ENCODE data around the gene SYT7. TPM values are rescaled to one million over a fixed set of nuclear protein-coding genes. Genes with fewer than 3 reads are reported as not detected.

Gene SYT7
- total and polyA plus RNA-seq, 2 experiments from 2014 or later, result 0.40 to 1.9 TPM

GRCh38 chr11:61552108-61552635, 28.7 kb downstream of the SYT7 start:
- Histone ChIP-seq H3K27ac (no peak overlapping the region), H3K4me1 (ENCODE audit: insufficient read depth) (peaks cover 24% of the 10 kb centered on the region)

GRCh38 chr11:61551634-61552033, 29.2 kb downstream of the SYT7 start:
- Histone ChIP-seq H2AFZ (no peak overlapping the region), H3K4me2 (ENCODE audit: unreplicated experiment) (peak overlapping the region; percentile 9), H3K79me2 (ENCODE audit: insufficient read depth) (no peaks in the 10 kb centered on the region), H3K9me3 (ENCODE audit: low read depth) (no peaks in the 10 kb centered on the region), H3K9ac (peak overlapping the region; percentile 37), H3K4me3 (no peak overlapping the region), H3F3A (ENCODE audit: insufficient read depth) (no peaks in the 10 kb centered on the region), H3K36me3 (ENCODE audit: low read depth) (no peaks in the 10 kb centered on the region), H3K27me3 (replicated peaks; ENCODE audit: insufficient read depth) (peaks cover 19% of the 10 kb centered on the region), H4K20me1 (ENCODE audit: insufficient read depth) (no peaks in the 10 kb centered on the region), H3K27ac (no peak overlapping the region; the same call in 1 of the 2 replicates), H3K4me1 (ENCODE audit: insufficient read depth) (peaks cover 19% of the 10 kb centered on the region), H3K9me2 (ENCODE audit: insufficient read depth) (no peaks in the 10 kb centered on the region)
- TF ChIP-seq EZH2phosphoT487 (IDR thresholded peaks at IDR 0.05; ENCODE audit: insufficient read depth, low read depth), result no peak
- TF ChIP-seq EZH2 (IDR thresholded peaks at IDR 0.05; ENCODE audit: insufficient read depth, poor library complexity, severe bottlenecking), result no peak
- 45 to 48% methylated on average over 10 to 12 of the region's 12 CpGs for WGBS, 2 experiments (ENCODE audit: low coverage in 1 of 2, low lambda C conversion rate in 2 of 2, missing lambda C conversion rate in 2 of 2)
- in situ Hi-C loops (cut with MboI), result no loop called here
- peak; percentile 72 for DNase-seq

More at GRCh38 chr11:61552108-61552635, 28.7 kb downstream of the SYT7 start:
- Histone ChIP-seq H3K9me3 (ENCODE audit: low read depth) (no peaks in the 10 kb centered on the region), H3K79me2 (ENCODE audit: insufficient read depth) (no peaks in the 10 kb centered on the region), H3K9me2 (ENCODE audit: insufficient read depth) (no peaks in the 10 kb centered on the region), H3K27me3 (replicated peaks; ENCODE audit: insufficient read depth) (peaks cover 19% of the 10 kb centered on the region), H3K36me3 (ENCODE audit: low read depth) (no peaks in the 10 kb centered on the region), H3K9ac (peak overlapping the region; percentile 37; the same call in 1 of the 2 replicates), H4K20me1 (ENCODE audit: insufficient read depth) (no peaks in the 10 kb centered on the region), H3K4me3 (no peak overlapping the region), H3K4me2 (ENCODE audit: unreplicated experiment) (peak overlapping the region; percentile 9), H3F3A (ENCODE audit: insufficient read depth) (no peaks in the 10 kb centered on the region), H2AFZ (no peak overlapping the region)
- TF ChIP-seq EZH2 (IDR thresholded peaks at IDR 0.05; ENCODE audit: insufficient read depth, poor library complexity, severe bottlenecking), result no peak
- no peak for TF ChIP-seq EZH2phosphoT487 (IDR thresholded peaks at IDR 0.05; ENCODE audit: insufficient read depth, low read depth)
- peak; percentile 36 for DNase-seq
- 32 to 47% methylated on average over 10 to 13 of the region's 13 CpGs for WGBS, 2 experiments (ENCODE audit: low coverage in 1 of 2, low lambda C conversion rate in 2 of 2, missing lambda C conversion rate in 2 of 2)
- in situ Hi-C loops (cut with MboI), result no loop called here

- Histone ChIP-seq H3K4me3 (no peak overlapping the region), H3K27ac (no peak overlapping the region), H3K9me2 (ENCODE audit: insufficient read depth) (no peaks in the 10 kb centered on the region), H3K9ac (no peak overlapping the region), H3K79me2 (ENCODE audit: insufficient read depth) (no peaks in the 10 kb centered on the region), H2AFZ (no peak overlapping the region), H4K20me1 (ENCODE audit: insufficient read depth) (no peaks in the 10 kb centered on the region), H3K9me3 (ENCODE audit: low read depth) (no peaks in the 10 kb centered on the region), H3K4me1 (ENCODE audit: insufficient read depth) (peaks cover 14% of the 10 kb centered on the region), H3K36me3 (ENCODE audit: low read depth) (no peaks in the 10 kb centered on the region), H3K4me2 (ENCODE audit: unreplicated experiment) (no peak overlapping the region), H3F3A (ENCODE audit: insufficient read depth) (no peaks in the 10 kb centered on the region), H3K27me3 (replicated peaks; ENCODE audit: insufficient read depth) (peaks cover 14% of the 10 kb centered on the region)
- no peak for DNase-seq
- 85 to 86% methylated on average over 12 to 18 of the region's 18 CpGs for WGBS, 2 experiments (ENCODE audit: low coverage in 1 of 2, low lambda C conversion rate in 2 of 2, missing lambda C conversion rate in 2 of 2)
- TF ChIP-seq EZH2phosphoT487 (IDR thresholded peaks at IDR 0.05; ENCODE audit: insufficient read depth, low read depth) (no peak), EZH2 (IDR thresholded peaks at IDR 0.05; ENCODE audit: insufficient read depth, poor library complexity, severe bottlenecking) (no peak)
- in situ Hi-C loops (cut with MboI), result no loop called here
These were observed 30.1 kb downstream of the SYT7 start for GRCh38 chr11:61550665-61551227.

- DNase-seq, result no peak
- peaks cover 8% of the 10 kb centered on the region for H3K27me3 ChIP-seq (replicated peaks; ENCODE audit: insufficient read depth)
- H3K4me1 ChIP-seq (ENCODE audit: insufficient read depth), result peaks cover 10% of the 10 kb centered on the region
- no peaks in the 10 kb centered on the region for H3K79me2 ChIP-seq (ENCODE audit: insufficient read depth)
- no peaks in the 10 kb centered on the region for H3K9me2 ChIP-seq (ENCODE audit: insufficient read depth)
- no peaks in the 10 kb centered on the region for H3K9me3 ChIP-seq (ENCODE audit: low read depth)
- H3K9ac ChIP-seq, result no peak overlapping the region
- no peaks in the 10 kb centered on the region for H3K36me3 ChIP-seq (ENCODE audit: low read depth)
- 54 to 59% methylated on average over 19 to 23 of the region's 23 CpGs for WGBS, 2 experiments (ENCODE audit: low coverage in 1 of 2, low lambda C conversion rate in 2 of 2, missing lambda C conversion rate in 2 of 2)
- H4K20me1 ChIP-seq (ENCODE audit: insufficient read depth), result no peaks in the 10 kb centered on the region
- in situ Hi-C loops (cut with MboI), result no loop called here
- H3K4me2 ChIP-seq (ENCODE audit: unreplicated experiment), result no peak overlapping the region
- no peak overlapping the region for H3K4me3 ChIP-seq
- no peak overlapping the region for H3K27ac ChIP-seq
- no peaks in the 10 kb centered on the region for H3F3A ChIP-seq (ENCODE audit: insufficient read depth)
- no peak for TF ChIP-seq EZH2 (IDR thresholded peaks at IDR 0.05; ENCODE audit: insufficient read depth, poor library complexity, severe bottlenecking)
- no peak for TF ChIP-seq EZH2phosphoT487 (IDR thresholded peaks at IDR 0.05; ENCODE audit: insufficient read depth, low read depth)
- H2AFZ ChIP-seq, result no peak overlapping the region
These were observed 31.0 kb downstream of the SYT7 start for GRCh38 chr11:61549662-61550568.
